Keratinocyte (primary cell): ENCODE results near the gene IFT122. TPM values are rescaled to one million over a fixed set of nuclear protein-coding genes. Genes with fewer than 3 reads are reported as not detected.

Experiments
- DNase-seq: peaks from one replicate; pipeline ENCODE4 v3.0.0-alpha.2; 2011; ENCODE audit warnings: low read depth, missing footprints, low spot score
- FAIRE-seq: peaks from 2 replicates; lab custom pipeline; 2011; peaks lifted over from hg19 to GRCh38; lab: Jason Lieb, UNC
- H2AFZ ChIP-seq: 2 replicates; pipeline ENCODE4 v1.6.0; 2012; ENCODE audit warnings: low read length, control low read depth, inconsistent platforms; ENCODE audit not compliant: control insufficient read depth
- H3K27ac ChIP-seq: 2 replicates; pipeline ENCODE4 v1.5.1; 2011; ENCODE audit warnings: low read length; ENCODE audit not compliant: control insufficient read depth, insufficient read depth
- H3K27me3 ChIP-seq: 3 replicates; pipeline ENCODE4 v1.6.0; 2011; ENCODE audit warnings: low read length; ENCODE audit not compliant: control insufficient read depth, insufficient read depth; ENCODE audit errors: extremely low read depth
- H3K36me3 ChIP-seq, 2 experiments: 2 replicates in 1 of 2; 3 replicates in 1 of 2; pipeline ENCODE4 v1.5.1; 2011; ENCODE audit warnings: low read length in 2 of 2, mild to moderate bottlenecking in 1 of 2; ENCODE audit not compliant: control insufficient read depth in 2 of 2, insufficient read depth in 2 of 2; ENCODE audit errors: extremely low read depth in 1 of 2
- H3K4me1 ChIP-seq: 3 replicates; pipeline ENCODE4 v1.5.1; 2011; ENCODE audit warnings: low read length; ENCODE audit not compliant: control insufficient read depth, insufficient read depth; ENCODE audit errors: extremely low read depth
- H3K4me2 ChIP-seq: 3 replicates; pipeline ENCODE4 v1.6.0; 2011; ENCODE audit warnings: low read depth, low read length; ENCODE audit not compliant: control insufficient read depth, insufficient read depth; ENCODE audit errors: extremely low read depth
- H3K4me3 ChIP-seq, 3 experiments: fragments of 200-600 bp in 1 of 3; sonication (generic) in 1 of 3; 2 replicates in 2 of 3; 3 replicates in 1 of 3; pipeline ENCODE4 v1.5.1; 2011 to 2016; ENCODE audit warnings: low read length in 3 of 3, mild to moderate bottlenecking in 3 of 3, control low read depth in 2 of 3, inconsistent platforms in 1 of 3, low read depth in 1 of 3, mixed read lengths in 1 of 3, mixed run types in 1 of 3, moderate library complexity in 1 of 3; ENCODE audit not compliant: control insufficient read depth in 2 of 3, insufficient read depth in 2 of 3; ENCODE audit errors: extremely low read depth in 1 of 3
- H3K79me2 ChIP-seq: 2 replicates; pipeline ENCODE4 v1.6.0; 2012; ENCODE audit warnings: low read length; ENCODE audit not compliant: control insufficient read depth, insufficient read depth
- H3K9ac ChIP-seq: 3 replicates; pipeline ENCODE4 v1.6.0; 2011; ENCODE audit warnings: low read length; ENCODE audit not compliant: control insufficient read depth, insufficient read depth; ENCODE audit errors: extremely low read depth
- H3K9me1 ChIP-seq: 3 replicates; pipeline ENCODE4 v1.6.0; 2011; ENCODE audit warnings: low read length; ENCODE audit not compliant: control insufficient read depth, insufficient read depth; ENCODE audit errors: extremely low read depth
- H3K9me3 ChIP-seq: 2 replicates; pipeline ENCODE4 v1.5.1; 2012; ENCODE audit warnings: low read depth, low read length; ENCODE audit not compliant: control insufficient read depth
- H4K20me1 ChIP-seq: 3 replicates; pipeline ENCODE4 v1.6.0; 2011; ENCODE audit warnings: low read length; ENCODE audit not compliant: control insufficient read depth, insufficient read depth; ENCODE audit errors: extremely low read depth
- CTCF ChIP-seq, 3 experiments: IDR thresholded peaks in 1 of 3; conservative IDR thresholded peaks in 1 of 3; optimal IDR thresholded peaks in 1 of 3; 2 replicates in 2 of 3; 3 replicates in 1 of 3; pipeline versions ENCODE3 to v1.5.1; 2011; ENCODE audit warnings: low read length in 3 of 3, mild to moderate bottlenecking in 3 of 3, moderate library complexity in 2 of 3, control low read depth in 1 of 3, inconsistent platforms in 1 of 3; ENCODE audit not compliant: insufficient read depth in 2 of 3; ENCODE audit errors: extremely low read depth in 1 of 3
- EZH2 ChIP-seq: IDR thresholded peaks from one replicate; pipeline ENCODE4 v1.6.1; 2012; ENCODE audit warnings: inconsistent platforms, mild to moderate bottlenecking, low read length, moderate library complexity
- dilution Hi-C: fragments of 300-500 bp; cut with MboI; formaldehyde crosslinking; loops from one replicate; pipeline ENCODE4 v1.7.0; 2020; ENCODE audit warnings: low sequenced_read_pairs; ENCODE audit not compliant: extremely low pct_ligation_motif_present
- polyA plus RNA-seq, 5 experiments: library from polyadenylated mRNA; depleted of rRNA in 3 of 5; stranded (reverse) in 3 of 5; stranded (forward) in 1 of 5; unstranded in 1 of 5; fragments of >200 nt; gene quantifications; 1 replicate in 1 of 5; 2 replicates in 3 of 5; 3 replicates in 1 of 5; pipeline versions ENCODE4 v1.2.1 to v1.2.3, GENCODE V29; 2011 to 2012; ENCODE audit warnings: missing spikeins in 2 of 5, low read depth in 1 of 5, low replicate concordance in 1 of 5

The IFT122 gene
- polyA plus RNA-seq, 1 donor (not counting 4 experiments of a cell fraction or from before 2014, with no cell fraction given): 7.1 TPM

GRCh38 chr3:129415830-129416229 is 24.2 kb upstream of the IFT122 start:
- no peak overlapping the region for H3K4me3 ChIP-seq
- no peaks in the 10 kb centered on the region for H3K9me1 ChIP-seq
- H3K27ac ChIP-seq: no peak overlapping the region
- H3K4me2 ChIP-seq: no peak overlapping the region
- FAIRE-seq (no peak), DNase-seq (no peak)
- no peaks in the 10 kb centered on the region for H3K79me2 ChIP-seq
- no peak overlapping the region for H2AFZ ChIP-seq
- H3K9me3 ChIP-seq: no peaks in the 10 kb centered on the region
- no peak for TF ChIP-seq CTCF (optimal IDR thresholded peaks at IDR 0.05 in 1 of 3, IDR thresholded peaks at IDR 0.05 in 1 of 3, conservative IDR thresholded peaks at IDR 0.05 in 1 of 3; ENCODE audit: extremely low read depth in 1 of 3, insufficient read depth in 2 of 3, low read length in 3 of 3)
- TF ChIP-seq EZH2: no peak
- H3K36me3 ChIP-seq: no peaks in the 10 kb centered on the region
- no peaks in the 10 kb centered on the region for H4K20me1 ChIP-seq
- peaks cover 4% of the 10 kb centered on the region for H3K4me1 ChIP-seq
- dilution Hi-C loops: no loop called here
- H3K27me3 ChIP-seq: no peaks in the 10 kb centered on the region
- H3K9ac ChIP-seq: no peak overlapping the region

- no peaks in the 10 kb centered on the region for H3K9me1 ChIP-seq
- no peaks in the 10 kb centered on the region for H3K9me3 ChIP-seq
- H2AFZ ChIP-seq: no peak overlapping the region
- peaks cover 4% of the 10 kb centered on the region for H3K4me1 ChIP-seq
- no peak for FAIRE-seq
- no peaks in the 10 kb centered on the region for H3K36me3 ChIP-seq
- H3K4me3 ChIP-seq: no peak overlapping the region
- no peak overlapping the region for H3K9ac ChIP-seq
- no peaks in the 10 kb centered on the region for H3K27me3 ChIP-seq
- dilution Hi-C loops: no loop called here
- H3K4me2 ChIP-seq: no peak overlapping the region
- no peak overlapping the region for H3K27ac ChIP-seq
- no peaks in the 10 kb centered on the region for H4K20me1 ChIP-seq
- TF ChIP-seq EZH2 (no peak), CTCF (optimal IDR thresholded peaks at IDR 0.05 in 1 of 3, IDR thresholded peaks at IDR 0.05 in 1 of 3, conservative IDR thresholded peaks at IDR 0.05 in 1 of 3; ENCODE audit: extremely low read depth in 1 of 3, insufficient read depth in 2 of 3, low read length in 3 of 3) (no peak)
- DNase-seq: no peak
- H3K79me2 ChIP-seq: no peaks in the 10 kb centered on the region
Measured at GRCh38 chr3:129416415-129416814, 23.6 kb upstream of the IFT122 start.
